Loucy (cell line): ENCODE measurements around the gene CCDC201.

Experiments used
- CTCF ChIP-seq: fragments of 200-600 bp; sonication (generic); conservative IDR thresholded peaks from 2 replicates; pipeline ENCODE4 v1.5.1; 2014; ENCODE audit warnings: mild to moderate bottlenecking, antibody characterized with exemption, low read length
- EZH2phosphoT487 ChIP-seq: fragments of 200-600 bp; IDR thresholded peaks from 2 replicates; pipeline ENCODE4 v1.6.1; 2018; ENCODE audit warnings: antibody characterized with exemption, mild to moderate bottlenecking, moderate library complexity, borderline replicate concordance

GRCh38 chr7:45878457-45879144 lies 5.7 kb upstream of the CCDC201 start:
- TF ChIP-seq EZH2phosphoT487 (no peak), CTCF (no peak)
